SK-N-SH treated with all-trans-retinoic acid at 6 μM for 48 hours (cell line): ENCODE data around the gene TPRG1.

Experiments used
- BACH2 ChIP-seq: fragments of 250-450 bp; sonication (Bioruptor Pico); IDR thresholded peaks from 2 replicates; pipeline ENCODE4 v1.9.0; 2021; ENCODE audit warnings: mild to moderate bottlenecking, borderline replicate concordance
- CREB5 ChIP-seq: fragments of 250-450 bp; sonication (Bioruptor Pico); IDR thresholded peaks from 2 replicates; pipeline ENCODE4 v1.5.1; 2020; ENCODE audit warnings: low read depth, mild to moderate bottlenecking, moderate library complexity
- CSRNP3 ChIP-seq: fragments of 250-450 bp; sonication (Bioruptor Pico); IDR thresholded peaks from 2 replicates; pipeline ENCODE4 v1.5.1; 2021; ENCODE audit warnings: mild to moderate bottlenecking, moderate library complexity
- PATZ1 ChIP-seq: fragments of 250-450 bp; sonication (Bioruptor Pico); IDR thresholded peaks from 2 replicates; pipeline ENCODE4 v1.8.0; 2020; ENCODE audit warnings: mild to moderate bottlenecking, moderate library complexity, borderline replicate concordance
- POU6F1 ChIP-seq: fragments of 250-450 bp; sonication (Bioruptor Pico); IDR thresholded peaks from 2 replicates; pipeline ENCODE4 v1.8.0; 2021; ENCODE audit warnings: low read depth, mild to moderate bottlenecking, moderate library complexity, borderline replicate concordance
- PPARA ChIP-seq: fragments of 250-450 bp; sonication (Bioruptor Pico); IDR thresholded peaks from 2 replicates; pipeline ENCODE4 v1.5.0; 2020; ENCODE audit warnings: mild to moderate bottlenecking, borderline replicate concordance
- TSHZ2 ChIP-seq: fragments of 250-450 bp; sonication (Bioruptor Pico); IDR thresholded peaks from 2 replicates; pipeline ENCODE4 v1.5.0; 2020; ENCODE audit warnings: mild to moderate bottlenecking, moderate library complexity
- ZFP30 ChIP-seq: fragments of 450-650 bp; formaldehyde crosslinking; IDR thresholded peaks from 2 replicates; pipeline ENCODE4 v1.5.0; 2022; ENCODE audit warnings: mild to moderate bottlenecking, moderate library complexity

GRCh38 chr3:189143771-189144170 lies 28.0 kb upstream of the TPRG1 start:
- no peak for TF ChIP-seq BACH2
- TF ChIP-seq CREB5 (CRISPR knock-in tag) = no peak
- TF ChIP-seq CSRNP3 (CRISPR knock-in tag) = no peak
- TF ChIP-seq PPARA (CRISPR knock-in tag) = no peak
- no peak for TF ChIP-seq POU6F1 (CRISPR knock-in tag)
- no peak for TF ChIP-seq PATZ1 (CRISPR knock-in tag)
- no peak for TF ChIP-seq TSHZ2 (CRISPR knock-in tag)
- no peak for TF ChIP-seq ZFP30
